ENCODE data around the gene CORIN.

- TF ChIP-seq CTCF (IDR thresholded peaks at IDR 0.05; ENCODE audit: borderline replicate concordance, extremely low read depth, low read length, poor library complexity, severe bottlenecking) (no peak), EZH2 (IDR thresholded peaks at IDR 0.05; ENCODE audit: borderline replicate concordance, low read depth, low read length, severe bottlenecking) (no peak)
These were observed 124.6 kb downstream of the CORIN start for GRCh38 chr4:47713129-47713834.

All from DND-41 (cell line).